CD4-positive, alpha-beta T cell treated with Interleukin-4 for 1 hour (primary cell): ENCODE results near the gene RNF212.
A peak's percentile ranks its signal among the peaks of the same experiment; 100 is the strongest.

Source experiments
- DNase-seq, 2 donors: peaks; one replicate each; pipeline ENCODE4 v3.0.0-alpha.2; 2020 to 2022

RNF212 gene

DNA sequence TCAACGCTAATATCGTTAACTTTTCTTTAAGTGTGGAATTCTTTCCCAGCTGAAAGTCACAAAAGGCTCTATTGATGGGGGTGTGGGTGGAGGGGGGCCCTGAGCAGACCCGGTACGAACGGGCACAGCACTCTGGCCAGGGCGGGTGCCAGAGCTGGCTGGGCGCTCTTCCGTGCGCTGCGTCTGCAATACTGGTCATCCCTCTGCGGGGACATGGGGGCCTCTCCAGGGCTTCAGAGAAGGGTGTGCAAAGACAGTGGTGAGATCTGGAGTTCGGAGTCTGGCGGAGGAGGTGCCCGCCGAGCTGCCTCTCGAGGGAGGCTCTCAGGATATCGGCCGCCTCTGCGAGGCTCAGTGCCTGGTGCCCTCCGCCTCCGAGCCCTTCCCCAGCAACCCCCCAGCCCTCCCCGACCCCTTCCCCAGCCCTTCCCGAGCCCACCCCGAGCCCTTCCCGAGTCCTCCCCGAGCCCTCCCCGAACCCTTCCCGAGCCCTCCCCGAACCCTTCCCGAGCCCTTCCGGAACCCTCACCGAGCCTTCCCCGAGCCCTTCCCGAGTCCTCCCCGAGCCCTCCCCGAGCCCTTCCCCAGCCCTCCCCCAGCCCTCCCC lies 67.7 kb downstream of the RNF212 start:
- no peak for DNase-seq

GRCh38 chr4:1045193-1045594 lies 68.2 kb downstream of the RNF212 start:
- DNase-seq: no peak

DNA sequence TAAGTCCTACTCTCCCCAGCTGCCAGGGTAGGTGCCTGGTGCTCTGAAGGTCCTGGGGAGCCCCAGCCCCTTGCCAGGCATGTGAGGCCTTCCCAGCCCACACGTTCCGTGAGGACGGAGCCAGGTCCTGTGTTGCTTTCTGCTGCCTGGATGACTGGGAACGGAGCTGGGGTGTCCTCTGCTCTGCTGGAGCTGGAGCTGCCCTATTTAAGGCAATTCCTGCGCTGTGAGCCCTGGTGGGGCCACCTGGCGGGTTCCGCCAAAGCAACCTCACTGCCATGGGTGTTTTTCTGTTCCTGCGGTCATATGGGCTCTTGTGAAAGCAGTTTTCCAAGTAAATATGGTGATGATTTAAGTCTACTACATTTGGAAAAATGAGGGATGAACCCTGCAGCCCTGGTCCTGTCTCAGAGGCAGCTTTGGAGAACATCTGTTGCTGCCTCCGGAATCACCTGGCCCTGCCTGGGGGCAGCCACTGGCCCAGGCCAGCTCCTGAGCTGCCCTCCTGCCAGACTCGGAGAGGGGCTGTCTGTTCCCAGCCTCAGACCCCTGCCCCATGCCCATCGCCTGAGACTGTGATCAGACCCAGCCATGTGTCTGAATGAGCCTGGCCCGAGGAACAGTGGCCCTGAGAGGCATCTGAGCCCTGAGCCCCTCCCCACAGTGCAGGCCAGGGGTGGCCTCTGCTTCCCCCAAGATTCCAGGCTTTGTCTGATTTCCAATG lies 68.7 kb downstream of the RNF212 start:
- DNase-seq: no peak

- peak in 1 of 2 donors; percentile 78 for DNase-seq
Measured at GRCh38 chr4:1043651-1044468, 69.5 kb downstream of the RNF212 start.

DNA sequence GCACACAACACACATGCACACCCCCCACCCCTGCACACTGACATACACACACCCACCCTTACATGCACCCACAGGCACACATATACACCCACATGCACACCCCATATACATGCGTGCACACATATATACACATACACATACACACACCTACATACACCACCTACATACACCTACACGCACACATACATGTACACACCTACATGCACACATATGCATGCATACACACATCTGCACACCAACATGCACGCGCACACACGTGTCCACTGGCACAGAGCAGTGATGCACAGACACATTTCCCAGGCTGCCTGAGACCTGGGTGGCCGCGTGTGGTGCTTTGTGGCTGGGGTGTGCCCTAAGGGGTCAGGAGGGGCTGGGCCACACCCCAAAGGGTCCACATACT lies 70.2 kb downstream of the RNF212 start:
- DNase-seq: no peak

DNA sequence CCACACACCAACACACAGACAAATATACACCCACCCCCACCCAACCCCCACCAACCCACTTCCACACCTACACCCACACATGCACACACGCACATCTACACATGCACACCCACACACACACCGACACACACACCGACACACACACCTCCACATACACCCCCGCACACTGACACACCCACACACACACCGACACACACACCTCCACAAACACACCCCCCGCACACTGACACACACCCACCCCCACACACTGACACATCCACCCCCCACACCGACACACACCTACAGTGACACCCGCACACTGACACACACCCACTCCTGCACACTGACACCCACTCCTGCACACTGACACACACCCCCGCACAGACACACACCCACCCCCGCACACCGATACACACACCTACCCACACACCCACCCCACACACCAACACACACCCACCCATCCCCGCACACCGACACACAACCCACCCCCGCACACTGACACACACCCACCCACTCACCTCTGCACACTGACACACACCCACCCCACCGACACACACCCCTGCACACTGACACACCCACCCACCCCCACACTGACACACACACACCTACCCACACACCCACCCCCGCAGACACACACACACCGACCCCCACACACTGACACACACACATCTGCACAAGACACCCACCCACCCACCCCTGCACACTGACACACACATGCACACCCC lies 70.9 kb downstream of the RNF212 start:
- no peak for DNase-seq

DNA sequence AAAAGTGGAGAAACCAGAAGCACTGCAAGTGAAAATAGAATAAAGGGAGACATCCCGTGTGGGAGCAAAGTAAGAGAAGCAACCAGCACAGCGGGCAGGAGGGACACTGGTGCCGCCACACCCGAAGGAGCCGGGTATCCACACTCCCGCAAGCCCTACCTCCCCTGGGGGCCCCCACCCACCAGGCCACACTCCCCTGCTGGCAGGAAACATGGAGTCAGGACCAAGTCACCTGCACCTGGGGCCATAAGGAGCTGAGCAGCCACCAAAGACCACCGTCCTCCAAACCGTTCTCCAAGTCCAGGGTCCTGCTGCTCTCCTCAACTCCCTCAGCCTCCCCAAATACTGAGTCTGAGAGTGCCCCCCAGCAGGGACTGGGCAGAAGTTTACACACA lies 71.4 kb downstream of the RNF212 start:
- no peak for DNase-seq

DNA sequence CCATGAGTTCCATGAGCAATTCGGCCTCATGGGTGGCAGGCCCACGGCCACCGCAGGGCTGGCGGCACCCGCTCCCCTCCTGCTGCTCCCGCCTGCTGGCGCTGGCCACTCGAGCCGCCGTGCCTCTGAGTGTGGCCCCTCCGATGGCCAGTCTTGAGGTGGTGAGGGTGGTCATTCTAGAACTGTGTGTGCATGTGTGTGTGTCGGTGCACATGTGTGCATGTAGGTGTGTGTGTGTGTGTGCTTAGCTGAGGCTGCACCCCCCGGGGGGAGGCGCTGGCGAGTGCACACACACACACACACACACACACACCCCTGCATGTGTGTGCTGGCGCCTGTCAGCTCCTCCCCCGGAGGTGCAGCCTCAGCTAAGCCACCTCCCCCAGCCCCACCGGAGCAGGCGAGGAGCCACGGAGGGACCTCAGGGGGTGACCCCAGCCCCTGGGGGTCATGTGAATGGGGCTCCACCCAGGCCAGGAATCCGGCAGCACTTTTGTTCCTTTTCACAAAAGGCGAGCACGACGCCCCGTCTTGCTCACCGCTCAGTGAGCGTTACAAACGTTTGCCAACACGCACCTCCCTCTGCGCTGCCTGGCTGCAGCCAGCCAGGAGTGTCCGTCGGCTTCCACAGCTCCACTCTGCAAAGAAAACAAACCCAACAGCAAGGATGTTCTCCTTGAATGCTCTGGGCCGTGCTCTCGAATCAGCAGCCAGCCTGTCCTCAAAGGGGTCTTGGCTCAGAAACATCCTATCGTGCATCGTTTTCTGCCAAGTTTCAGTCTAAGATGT lies 72.0 kb downstream of the RNF212 start:
- no peak for DNase-seq

DNA sequence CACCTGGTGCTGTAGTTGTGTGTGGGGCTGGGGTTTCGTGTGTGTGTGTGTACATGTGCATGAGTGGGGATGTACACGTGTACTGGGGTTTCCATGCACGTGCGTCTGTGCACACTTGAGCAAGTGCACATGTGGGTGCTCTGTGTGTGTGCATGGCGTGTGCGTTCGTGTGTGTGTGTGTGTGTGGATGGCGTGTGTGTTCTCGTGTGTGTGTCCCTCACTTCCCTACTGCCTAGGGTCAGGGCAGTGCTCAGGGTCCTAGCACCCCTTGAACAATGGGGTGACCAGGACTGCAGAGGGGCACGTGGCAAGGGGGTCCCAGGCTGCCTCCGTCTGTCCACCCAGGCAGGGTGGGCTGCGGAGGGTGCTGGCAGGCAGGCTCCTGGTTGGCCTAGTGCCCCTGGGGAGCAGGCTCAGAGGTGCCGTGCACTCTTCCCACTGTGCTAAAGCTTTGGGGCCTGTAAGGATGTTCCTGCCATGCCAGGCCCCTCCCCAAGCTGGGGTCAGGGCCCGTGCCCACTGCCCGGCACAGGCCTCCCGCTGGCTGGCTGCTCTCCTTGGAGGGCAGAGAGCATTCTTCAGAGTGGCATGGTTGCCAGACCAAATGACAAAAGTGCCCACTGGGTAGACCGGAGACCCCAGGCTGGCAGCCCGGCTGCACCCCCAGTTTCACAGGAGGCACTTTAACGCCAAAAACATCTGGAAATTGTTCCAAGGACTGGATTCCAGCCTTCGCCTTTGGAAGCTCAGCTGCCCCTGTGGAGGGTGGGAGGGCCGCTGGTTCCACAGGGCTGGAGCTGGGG lies 72.8 kb downstream of the RNF212 start:
- DNase-seq: no peak

DNA sequence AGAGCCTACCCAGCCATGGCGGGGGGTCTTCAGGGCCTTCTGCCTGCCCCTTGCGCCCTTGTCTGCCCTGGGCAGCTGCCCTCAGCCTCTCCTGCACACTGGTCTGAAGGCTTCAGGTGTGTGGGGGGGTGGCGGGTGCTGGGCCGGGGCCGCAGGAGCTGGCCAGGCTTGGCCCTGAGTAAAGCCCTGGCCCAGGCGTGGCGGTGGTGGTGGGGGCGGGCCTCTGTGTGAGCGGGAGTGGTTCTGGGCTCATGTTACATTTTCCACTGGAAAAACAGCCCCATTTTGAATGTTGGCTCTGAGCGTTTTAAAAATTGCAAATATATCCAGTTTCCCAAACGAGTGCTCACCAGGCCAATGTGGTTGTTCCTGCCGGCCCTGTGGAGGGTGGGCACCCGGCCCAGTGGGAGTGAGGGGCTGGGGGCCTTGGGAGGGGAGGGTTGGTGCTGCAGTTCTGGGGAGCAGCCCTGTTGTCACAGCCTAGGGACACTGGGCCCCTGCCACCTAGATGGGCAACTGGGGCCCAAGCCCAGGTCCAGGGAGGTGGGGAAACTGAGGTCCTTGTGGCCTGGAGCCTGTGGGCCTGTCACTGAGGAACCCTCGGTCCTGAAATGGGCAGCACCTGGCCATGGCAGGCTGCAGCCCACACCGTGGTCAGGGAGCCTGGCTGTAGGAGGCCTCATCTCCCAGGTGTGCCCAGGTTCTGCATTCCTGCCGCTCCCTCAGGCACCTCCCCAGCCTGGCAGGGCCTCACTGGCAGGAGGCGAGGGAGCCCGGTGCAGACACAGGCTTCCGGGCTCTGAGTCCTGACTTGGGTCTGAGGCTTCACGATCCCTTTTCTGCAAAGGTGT lies 73.6 kb downstream of the RNF212 start:
- DNase-seq: no peak

GRCh38 chr4:1038948-1039492 lies 74.3 kb downstream of the RNF212 start:
- DNase-seq: no peak

DNA sequence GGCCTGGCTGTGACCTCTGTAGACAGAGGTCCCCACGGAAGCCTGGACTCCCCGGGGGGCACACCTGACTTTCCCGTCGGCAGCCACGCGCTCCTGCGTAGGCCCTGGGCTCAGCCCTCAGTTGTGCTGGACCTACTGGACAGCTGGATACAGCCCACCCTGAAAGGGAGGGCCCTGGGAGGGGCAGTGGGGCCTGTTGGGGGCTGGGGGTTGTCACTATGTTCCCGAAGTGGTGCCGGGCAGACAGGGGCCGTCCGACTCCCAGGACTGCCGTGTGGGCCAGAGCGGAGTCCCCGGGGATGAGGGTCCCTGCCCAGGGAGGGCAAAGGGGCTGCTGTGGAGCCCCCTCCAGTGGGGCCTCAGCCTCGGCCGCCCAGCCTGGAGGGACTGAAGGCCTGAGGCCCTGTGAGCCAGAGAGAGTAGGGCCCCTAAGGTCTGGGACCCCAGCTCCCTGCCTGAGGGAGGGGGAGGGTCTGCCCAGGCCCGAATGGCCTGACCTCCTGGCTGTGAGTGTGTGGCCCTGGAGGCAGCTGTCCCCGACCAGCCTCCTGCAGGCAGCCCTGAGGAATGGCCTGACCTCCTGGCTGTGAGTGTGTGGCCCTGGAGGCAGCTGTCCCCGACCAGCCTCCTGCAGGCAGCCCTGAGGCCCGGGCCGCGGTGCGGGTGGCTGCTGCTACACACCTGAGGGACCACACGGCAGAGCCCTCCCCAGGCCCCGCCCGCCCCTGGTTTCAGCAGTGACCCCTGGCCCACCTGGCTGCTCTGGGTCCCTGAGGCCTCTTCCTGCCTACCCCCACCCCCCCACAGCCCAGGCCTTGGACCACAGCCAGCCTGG lies 76.2 kb downstream of the RNF212 start:
- DNase-seq: no peak

DNA sequence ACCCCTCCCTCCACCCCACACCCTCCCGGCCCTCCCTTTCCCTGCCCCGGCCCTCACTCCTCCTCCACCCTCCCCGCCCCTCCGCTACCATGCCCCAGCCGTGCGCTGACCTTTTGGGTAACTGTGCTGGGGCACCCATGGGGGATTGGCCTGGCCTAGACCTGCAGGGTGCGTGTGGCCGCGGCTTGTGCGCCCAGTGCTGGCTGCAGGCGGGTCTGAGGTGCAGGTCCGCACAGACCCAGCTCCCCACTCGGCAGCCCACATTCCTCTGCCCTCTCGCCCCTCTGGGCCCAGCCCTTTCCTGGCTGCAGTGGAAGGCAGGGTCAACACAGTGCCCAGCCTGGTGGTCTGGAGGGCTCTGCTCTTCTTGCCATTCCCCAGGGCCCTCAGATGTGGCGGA lies 77.3 kb downstream of the RNF212 start:
- DNase-seq: no peak

- no peak for DNase-seq
Measured at GRCh38 chr4:1035510-1035909, 77.9 kb downstream of the RNF212 start.

- no peak for DNase-seq
Measured at GRCh38 chr4:1033840-1034551, 79.4 kb downstream of the RNF212 start.

DNA sequence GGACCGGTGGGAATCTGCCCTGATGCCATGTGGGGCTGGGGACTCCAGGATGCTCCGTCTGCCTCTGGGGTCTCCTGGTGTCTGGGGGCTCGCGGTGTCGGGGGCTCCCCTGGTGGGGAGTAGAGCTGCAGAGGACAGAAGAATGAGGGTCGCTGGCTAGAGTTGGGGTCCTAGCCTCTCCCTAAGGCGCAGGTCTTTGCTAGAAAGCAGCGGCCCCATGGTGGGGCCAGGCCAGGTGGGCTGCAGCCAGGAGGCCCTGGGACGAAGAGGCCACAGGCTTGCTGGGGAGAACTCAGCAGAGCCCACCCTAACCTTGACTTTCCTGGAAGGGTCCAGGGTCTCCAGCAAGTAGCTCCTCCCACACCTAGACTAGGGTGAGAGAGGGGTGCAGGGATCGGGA lies 80.5 kb downstream of the RNF212 start:
- no peak for DNase-seq

DNA sequence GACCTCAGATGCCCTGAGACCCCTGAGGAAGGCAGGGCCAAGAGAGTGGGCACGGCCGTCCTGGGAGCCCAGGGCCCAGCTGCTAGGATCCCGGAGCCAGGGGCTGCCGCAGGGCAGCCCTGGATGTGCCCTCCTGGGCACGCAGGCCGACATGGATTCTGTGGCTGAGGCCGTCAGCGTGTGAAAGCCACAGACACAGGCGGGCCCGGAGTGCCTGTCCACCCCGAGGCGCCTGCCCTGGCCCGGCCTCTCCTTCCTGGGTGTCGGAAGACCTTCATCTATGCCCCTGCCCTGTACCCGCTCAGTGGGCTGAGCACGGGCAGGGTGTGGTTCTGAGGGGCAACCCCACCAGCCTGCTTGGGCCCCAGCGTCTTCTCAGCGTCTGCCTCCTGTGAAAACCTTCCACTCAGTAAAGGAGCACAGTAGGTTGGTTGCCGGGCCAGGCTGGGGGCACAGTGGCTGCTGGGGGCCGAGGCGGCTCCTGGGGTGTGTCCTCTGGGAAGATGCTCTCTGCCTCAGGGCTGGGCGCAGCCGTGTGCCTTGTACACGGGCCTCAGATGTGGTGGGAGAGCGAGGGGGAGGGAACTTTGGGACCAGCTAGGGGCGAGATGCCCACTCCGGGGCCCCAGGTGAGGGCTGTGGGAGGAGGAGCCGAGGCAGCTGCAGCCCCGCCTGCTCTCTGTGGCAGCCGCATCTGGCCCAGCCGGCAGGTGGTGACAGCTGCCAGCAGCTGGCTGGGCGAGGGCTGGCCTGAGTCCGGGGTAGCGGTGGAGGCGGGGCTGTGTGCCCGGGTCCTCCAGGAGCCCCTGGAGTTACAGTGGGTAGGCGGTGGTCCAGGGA lies 81.2 kb downstream of the RNF212 start:
- DNase-seq: no peak

DNA sequence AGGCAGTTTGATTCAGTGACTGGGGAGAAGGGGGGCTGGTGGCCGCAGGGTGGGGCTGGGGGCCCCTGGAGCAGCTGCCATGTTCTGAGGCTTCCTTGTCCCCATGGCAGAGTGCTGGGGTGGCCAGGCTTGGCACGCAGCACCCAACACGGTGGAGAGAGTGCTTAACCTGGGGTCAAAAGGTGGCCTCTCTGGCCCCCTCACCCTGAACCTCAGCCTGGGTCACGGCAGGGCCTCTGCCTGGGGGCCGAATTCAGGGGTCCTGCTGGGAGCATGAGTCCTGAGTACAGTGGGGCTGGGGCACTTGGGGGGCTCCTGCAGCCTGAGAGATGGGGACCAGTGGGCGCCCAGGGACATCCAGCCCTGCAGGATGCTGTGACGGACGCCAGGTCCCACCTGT lies 82.0 kb downstream of the RNF212 start:
- DNase-seq: no peak
